Measurements from ENCODE around the gene ANO10. TPM values are rescaled to one million over a fixed set of nuclear protein-coding genes. Genes with fewer than 3 reads are reported as not detected.

ANO10 gene
- total RNA-seq, 1 donor from 2014 or later = 45.4 TPM

DNA sequence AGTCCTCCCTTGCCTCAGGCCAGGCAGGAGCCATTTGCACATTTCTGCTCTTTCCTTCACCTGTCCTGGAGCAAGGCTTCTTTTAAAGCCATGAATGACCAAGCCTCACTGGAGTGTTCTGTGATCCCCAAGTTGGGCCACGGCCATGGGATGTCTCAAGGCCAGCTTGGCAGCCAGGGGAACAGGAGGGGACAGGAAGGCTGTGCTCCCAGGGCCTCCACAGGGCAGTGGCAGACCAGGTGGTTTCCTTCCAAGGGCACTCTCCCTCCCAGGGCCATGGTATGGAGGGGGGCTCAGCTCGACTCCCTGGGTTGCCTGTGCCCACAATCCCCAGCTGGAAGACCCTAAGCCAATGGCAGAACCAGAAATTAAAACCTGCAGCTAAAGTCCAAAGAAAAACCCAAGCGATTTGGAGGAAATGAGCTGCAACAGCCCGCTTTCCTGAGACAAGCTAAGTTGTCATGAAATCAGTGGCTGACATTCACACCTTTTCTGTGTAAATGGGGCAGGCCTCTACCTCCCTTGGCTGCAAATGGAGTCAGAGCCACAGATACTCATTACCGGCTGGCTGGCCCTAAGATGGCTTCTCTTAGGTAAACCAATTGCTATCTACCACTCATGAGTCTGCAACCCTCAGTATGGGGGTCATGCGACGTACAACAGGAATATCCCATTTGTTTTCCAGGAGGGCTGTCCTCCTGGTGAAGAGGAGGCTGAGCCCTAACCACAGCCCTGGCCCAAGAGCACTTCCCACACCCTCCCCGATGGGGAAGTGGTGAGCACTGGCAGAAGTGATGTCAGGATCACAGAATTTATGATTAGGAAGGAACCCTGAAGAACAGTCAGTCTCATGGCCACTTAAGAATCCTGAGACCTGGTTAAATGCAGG is 252.2 kb downstream of the ANO10 start:
- Histone ChIP-seq H2AFZ (ENCODE audit: low read depth, low read length) (no peak overlapping the region), H3K36me3 (ENCODE audit: insufficient read depth, low read length) (no peaks in the 10 kb centered on the region), H3K27ac (ENCODE audit: low read depth, low read length) (no peak overlapping the region), H3K4me1 (ENCODE audit: insufficient read depth, low read length) (peaks cover 5% of the 10 kb centered on the region), H3K9ac (ENCODE audit: low read length) (no peak overlapping the region), H4K20me1 (ENCODE audit: insufficient read depth, low read length) (no peaks in the 10 kb centered on the region), H3K4me3 (ENCODE audit: insufficient read depth, low read depth, low read length) (no peak overlapping the region), H3K79me2 (ENCODE audit: insufficient read depth, low read length) (no peaks in the 10 kb centered on the region), H3K27me3 (ENCODE audit: insufficient read depth, low read length) (no peaks in the 10 kb centered on the region), H3K9me3 (ENCODE audit: insufficient read depth, low read depth, low read length) (no peaks in the 10 kb centered on the region), H3K4me2 (ENCODE audit: low read length) (no peak overlapping the region)
- no peak overlapping the region for H3K27ac Mint-ChIP-seq (ENCODE audit: unreplicated experiment)
- no peak for FAIRE-seq
- H3K36me3 Mint-ChIP-seq (ENCODE audit: low read depth, unreplicated experiment) = peaks cover 15% of the 10 kb centered on the region
- DNase-seq (ENCODE audit: low read depth) = no peak
- H3K9me3 Mint-ChIP-seq (ENCODE audit: unreplicated experiment) = no peaks in the 10 kb centered on the region
- TF ChIP-seq, protein P1, sequence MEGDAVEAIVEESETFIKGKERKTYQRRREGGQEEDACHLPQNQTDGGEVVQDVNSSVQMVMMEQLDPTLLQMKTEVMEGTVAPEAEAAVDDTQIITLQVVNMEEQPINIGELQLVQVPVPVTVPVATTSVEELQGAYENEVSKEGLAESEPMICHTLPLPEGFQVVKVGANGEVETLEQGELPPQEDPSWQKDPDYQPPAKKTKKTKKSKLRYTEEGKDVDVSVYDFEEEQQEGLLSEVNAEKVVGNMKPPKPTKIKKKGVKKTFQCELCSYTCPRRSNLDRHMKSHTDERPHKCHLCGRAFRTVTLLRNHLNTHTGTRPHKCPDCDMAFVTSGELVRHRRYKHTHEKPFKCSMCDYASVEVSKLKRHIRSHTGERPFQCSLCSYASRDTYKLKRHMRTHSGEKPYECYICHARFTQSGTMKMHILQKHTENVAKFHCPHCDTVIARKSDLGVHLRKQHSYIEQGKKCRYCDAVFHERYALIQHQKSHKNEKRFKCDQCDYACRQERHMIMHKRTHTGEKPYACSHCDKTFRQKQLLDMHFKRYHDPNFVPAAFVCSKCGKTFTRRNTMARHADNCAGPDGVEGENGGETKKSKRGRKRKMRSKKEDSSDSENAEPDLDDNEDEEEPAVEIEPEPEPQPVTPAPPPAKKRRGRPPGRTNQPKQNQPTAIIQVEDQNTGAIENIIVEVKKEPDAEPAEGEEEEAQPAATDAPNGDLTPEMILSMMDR (IDR thresholded peaks at IDR 0.05; ENCODE audit: insufficient read depth, low read depth, low read length) = no peak
- no peak for TF ChIP-seq EZH2 (IDR thresholded peaks at IDR 0.05; ENCODE audit: insufficient read depth, low read length)
- H3K4me1 Mint-ChIP-seq (ENCODE audit: low read depth, unreplicated experiment) = peaks cover 8% of the 10 kb centered on the region
- H3K27me3 Mint-ChIP-seq (ENCODE audit: low read depth, unreplicated experiment) = peaks cover 2% of the 10 kb centered on the region
- no peak overlapping the region for H3K4me3 Mint-ChIP-seq (ENCODE audit: unreplicated experiment)

DNA sequence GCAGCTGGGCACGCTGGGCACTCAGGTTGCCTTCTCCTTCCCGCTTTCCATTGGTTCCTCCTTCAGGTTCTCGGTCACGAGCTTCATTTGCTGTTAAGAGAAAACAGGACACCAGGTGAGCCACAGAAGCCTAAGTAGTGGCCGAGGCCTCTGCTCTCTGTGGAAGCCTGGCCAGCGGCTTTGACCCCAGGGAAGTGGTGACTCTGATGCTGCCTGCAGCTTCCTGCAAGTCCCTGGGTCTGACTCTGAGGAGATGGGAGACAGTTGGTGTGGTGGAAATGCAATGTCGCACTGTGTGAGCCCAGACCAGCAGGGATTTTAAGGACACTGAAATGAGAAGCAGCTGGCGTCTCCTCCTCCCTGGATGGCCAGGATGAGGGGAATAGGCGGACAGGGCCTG is 254.9 kb downstream of the ANO10 start:
- H3K9me3 ChIP-seq (ENCODE audit: insufficient read depth, low read depth, low read length) = no peaks in the 10 kb centered on the region
- no peaks in the 10 kb centered on the region for H4K20me1 ChIP-seq (ENCODE audit: insufficient read depth, low read length)
- H3K4me1 ChIP-seq (ENCODE audit: insufficient read depth, low read length) = no peaks in the 10 kb centered on the region
- H2AFZ ChIP-seq (ENCODE audit: low read depth, low read length) = no peak overlapping the region
- no peak overlapping the region for H3K27ac ChIP-seq (ENCODE audit: low read depth, low read length)
- no peak overlapping the region for H3K27ac Mint-ChIP-seq (ENCODE audit: unreplicated experiment)
- no peak overlapping the region for H3K9ac ChIP-seq (ENCODE audit: low read length)
- H3K27me3 Mint-ChIP-seq (ENCODE audit: low read depth, unreplicated experiment) = no peaks in the 10 kb centered on the region
- FAIRE-seq (no peak), DNase-seq (ENCODE audit: low read depth) (no peak)
- no peak overlapping the region for H3K4me3 ChIP-seq (ENCODE audit: insufficient read depth, low read depth, low read length)
- H3K9me3 Mint-ChIP-seq (ENCODE audit: unreplicated experiment) = no peaks in the 10 kb centered on the region
- no peak overlapping the region for H3K4me3 Mint-ChIP-seq (ENCODE audit: unreplicated experiment)
- no peaks in the 10 kb centered on the region for H3K79me2 ChIP-seq (ENCODE audit: insufficient read depth, low read length)
- H3K4me2 ChIP-seq (ENCODE audit: low read length) = no peak overlapping the region
- H3K27me3 ChIP-seq (ENCODE audit: insufficient read depth, low read length) = no peaks in the 10 kb centered on the region
- H3K4me1 Mint-ChIP-seq (ENCODE audit: low read depth, unreplicated experiment) = no peaks in the 10 kb centered on the region
- no peak for TF ChIP-seq EZH2 (IDR thresholded peaks at IDR 0.05; ENCODE audit: insufficient read depth, low read length)
- TF ChIP-seq, protein P1 (IDR thresholded peaks at IDR 0.05; ENCODE audit: insufficient read depth, low read depth, low read length) = no peak
- H3K36me3 ChIP-seq (ENCODE audit: insufficient read depth, low read length) = no peaks in the 10 kb centered on the region
- peaks cover 18% of the 10 kb centered on the region for H3K36me3 Mint-ChIP-seq (ENCODE audit: low read depth, unreplicated experiment)

DNA sequence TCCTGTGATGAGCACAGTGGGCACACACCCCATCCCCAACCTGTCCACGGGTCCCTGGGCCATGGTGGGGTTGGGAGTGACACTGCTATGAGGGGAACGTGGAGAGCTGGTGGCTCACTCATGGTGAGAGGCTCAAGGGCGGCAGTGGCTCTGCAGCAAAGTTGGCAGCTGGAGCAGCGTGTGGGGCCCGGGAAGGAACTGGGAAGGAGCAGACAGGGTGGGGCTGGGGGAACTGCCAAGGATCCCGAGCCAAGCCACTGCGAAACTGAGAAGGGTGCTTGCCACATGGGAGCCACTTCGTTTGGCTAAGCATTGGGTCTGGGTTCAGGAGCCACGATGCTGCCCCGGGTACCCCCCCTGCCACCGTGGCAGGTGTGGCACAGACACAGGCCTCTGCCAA is 255.3 kb downstream of the ANO10 start:
- H3K9me3 ChIP-seq (ENCODE audit: insufficient read depth, low read depth, low read length) = no peaks in the 10 kb centered on the region
- no peaks in the 10 kb centered on the region for H3K27me3 ChIP-seq (ENCODE audit: insufficient read depth, low read length)
- H3K4me1 ChIP-seq (ENCODE audit: insufficient read depth, low read length) = no peaks in the 10 kb centered on the region
- DNase-seq (ENCODE audit: low read depth) (no peak), FAIRE-seq (no peak)
- no peaks in the 10 kb centered on the region for H3K79me2 ChIP-seq (ENCODE audit: insufficient read depth, low read length)
- no peak overlapping the region for H3K27ac ChIP-seq (ENCODE audit: low read depth, low read length)
- H4K20me1 ChIP-seq (ENCODE audit: insufficient read depth, low read length) = no peaks in the 10 kb centered on the region
- H3K4me2 ChIP-seq (ENCODE audit: low read length) = no peak overlapping the region
- TF ChIP-seq, protein P1 (IDR thresholded peaks at IDR 0.05; ENCODE audit: insufficient read depth, low read depth, low read length) = no peak
- TF ChIP-seq EZH2 (IDR thresholded peaks at IDR 0.05; ENCODE audit: insufficient read depth, low read length) = no peak
- no peak overlapping the region for H2AFZ ChIP-seq (ENCODE audit: low read depth, low read length)
- H3K4me3 ChIP-seq (ENCODE audit: insufficient read depth, low read depth, low read length) = no peak overlapping the region
- Mint-ChIP-seq H3K4me3 (ENCODE audit: unreplicated experiment) (no peak overlapping the region), H3K27ac (ENCODE audit: unreplicated experiment) (no peak overlapping the region), H3K36me3 (ENCODE audit: low read depth, unreplicated experiment) (peaks cover 18% of the 10 kb centered on the region), H3K9me3 (ENCODE audit: unreplicated experiment) (no peaks in the 10 kb centered on the region), H3K27me3 (ENCODE audit: low read depth, unreplicated experiment) (no peaks in the 10 kb centered on the region), H3K4me1 (ENCODE audit: low read depth, unreplicated experiment) (no peaks in the 10 kb centered on the region)
- H3K36me3 ChIP-seq (ENCODE audit: insufficient read depth, low read length) = no peaks in the 10 kb centered on the region
- H3K9ac ChIP-seq (ENCODE audit: low read length) = no peak overlapping the region
